PC-3 (cell line): ENCODE results near the gene MAPK8IP1. TPM values are rescaled to one million over a fixed set of nuclear protein-coding genes. Genes with fewer than 3 reads are reported as not detected.
A peak's percentile ranks its signal among the peaks of the same experiment; 100 is the strongest.

Experiments
- ATAC-seq: fragments of 200-7000 bp; cut with Tn5 transposase; 2 replicates; pipeline ENCODE4 v1.9.1; 2020; ENCODE audit warnings: mild to moderate bottlenecking, moderate library complexity
- BruUV-seq: library from RNA; stranded (reverse); fragments of 400-500 nt; replicated peaks from 2 replicates; lab custom pipeline; 2021; lab: Mats Ljungman, UMichigan
- CTCF ChIA-PET: fragments of 300-600 bp; sonication (Branson Sonifier 250); formaldehyde crosslinking; loops from one replicate; lab custom pipeline; 2022; ENCODE audit warnings: antibody characterized with exemption; lab: Charles Lee
- POLR2A ChIA-PET: fragments of 300-600 bp; sonication (Branson Sonifier 250); formaldehyde crosslinking; loops from one replicate; lab custom pipeline; 2022; ENCODE audit warnings: antibody characterized with exemption; ENCODE audit not compliant: unreplicated experiment; lab: Charles Lee
- DNase-seq: peaks from one replicate; pipeline ENCODE4 v3.0.0-alpha.2; 2015
- H2AFZ ChIP-seq: fragments of 300-600 bp; sonication (generic); 2 replicates; pipeline ENCODE4 v1.6.0; 2016; ENCODE audit warnings: antibody characterized with exemption, low read length
- H3F3A ChIP-seq: fragments of 300-600 bp; sonication (generic); one replicate; pipeline ENCODE4 v1.6.0; 2017; ENCODE audit warnings: antibody characterized with exemption, low read length, control low read depth, mild to moderate bottlenecking; ENCODE audit not compliant: unreplicated experiment
- H3K27ac ChIP-seq: fragments of 300-600 bp; sonication (generic); 2 replicates; pipeline ENCODE4 v1.5.1; 2016; ENCODE audit warnings: mild to moderate bottlenecking, low read length
- H3K27me3 ChIP-seq: fragments of 300-600 bp; sonication (generic); 2 replicates; pipeline ENCODE4 v1.6.1; 2016; ENCODE audit warnings: low read length, mixed read lengths
- H3K36me3 ChIP-seq: fragments of 300-600 bp; sonication (generic); 2 replicates; pipeline ENCODE4 v1.6.1; 2016; ENCODE audit warnings: low read depth, mixed run types, low read length, mixed read lengths
- H3K4me1 ChIP-seq: fragments of 300-600 bp; sonication (generic); 2 replicates; pipeline ENCODE4 v1.5.1; 2016; ENCODE audit warnings: low read length; ENCODE audit not compliant: insufficient read depth
- H3K4me2 ChIP-seq: fragments of 300-600 bp; sonication (generic); 2 replicates; pipeline ENCODE4 v1.6.0; 2016; ENCODE audit warnings: low read length
- H3K4me3 ChIP-seq: fragments of 300-600 bp; sonication (generic); 2 replicates; pipeline ENCODE4 v1.5.1; 2016; ENCODE audit warnings: mild to moderate bottlenecking, low read length, mixed read lengths
- H3K79me2 ChIP-seq: fragments of 300-600 bp; sonication (generic); 2 replicates; pipeline ENCODE4 v1.6.1; 2017; ENCODE audit warnings: low read length, mixed read lengths
- H3K9ac ChIP-seq: fragments of 300-600 bp; sonication (generic); 2 replicates; pipeline ENCODE4 v1.6.0; 2016; ENCODE audit warnings: mild to moderate bottlenecking, low read length
- H3K9me2 ChIP-seq: fragments of 300-600 bp; sonication (generic); replicated peaks from 2 replicates; pipeline ENCODE4 v1.6.1; 2016; ENCODE audit warnings: mixed run types, low read length, mixed read lengths
- H3K9me3 ChIP-seq: fragments of 300-600 bp; sonication (generic); 2 replicates; pipeline ENCODE4 v1.6.1; 2016; ENCODE audit warnings: low read length, mixed read lengths
- H4K20me1 ChIP-seq: fragments of 300-600 bp; sonication (generic); 2 replicates; pipeline ENCODE4 v1.6.1; 2016; ENCODE audit warnings: low read length, mixed read lengths
- EZH2 ChIP-seq: fragments of 300-600 bp; sonication (generic); IDR thresholded peaks from one replicate; pipeline ENCODE4 v1.6.1; 2017; ENCODE audit warnings: antibody characterized with exemption, mild to moderate bottlenecking, low read length; ENCODE audit not compliant: unreplicated experiment
- EZH2phosphoT487 ChIP-seq: fragments of 300-600 bp; sonication (generic); IDR thresholded peaks from 2 replicates; pipeline ENCODE4 v1.6.1; 2018; ENCODE audit warnings: mild to moderate bottlenecking, antibody characterized with exemption, low read length, borderline replicate concordance
- intact Hi-C: fragments of 100-400 bp; cut with micrococcal nuclease; formaldehyde crosslinking; loops from 2 replicates; pipeline ENCODE4 v1.9.0; 2023
- total RNA-seq: library from RNA; depleted of rRNA; stranded (reverse); fragments of >200 nt; gene quantifications from 2 replicates; pipeline ENCODE4 v1.2.3, GENCODE V29; 2014
- TF ChIP-seq, protein P1 (sequence below): fragments of 300-600 bp; sonication (generic); conservative IDR thresholded peaks from 2 replicates; pipeline ENCODE4 v1.5.1; 2017; ENCODE audit warnings: antibody characterized with exemption, low read depth, mild to moderate bottlenecking, low read length

The MAPK8IP1 gene
- total RNA-seq, 1 experiment from 2014 or later, result 7.1 TPM

DNA sequence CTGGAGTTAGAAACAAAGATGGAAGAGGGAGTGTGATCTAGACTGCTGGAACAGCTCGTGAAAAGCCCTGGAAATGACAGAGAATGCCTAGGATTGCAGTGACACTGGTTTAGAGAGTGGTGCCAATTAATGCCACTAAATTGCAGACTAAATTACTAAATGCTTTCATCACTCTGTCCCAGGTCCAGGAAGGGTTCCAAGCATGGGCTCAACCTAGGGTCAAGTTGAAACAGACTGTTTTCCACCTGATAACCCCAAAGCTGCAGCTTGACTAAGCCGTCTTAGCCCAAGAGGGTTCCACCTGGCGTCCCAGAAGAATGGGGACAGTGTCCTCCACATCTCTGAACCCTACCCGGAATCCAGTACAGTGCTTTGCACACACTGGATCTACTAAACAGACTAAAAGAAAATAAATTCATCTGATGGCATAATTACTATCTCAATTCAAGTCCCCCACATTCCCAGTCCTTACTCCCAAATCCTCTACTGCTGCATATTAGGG lies 39.2 kb upstream of the MAPK8IP1 start:
- Histone ChIP-seq H3K9ac (no peak overlapping the region), H3K9me2 (no peaks in the 10 kb centered on the region), H3K27me3 (no peaks in the 10 kb centered on the region), H3K4me1 (peaks cover 23% of the 10 kb centered on the region), H3K79me2 (peaks cover 38% of the 10 kb centered on the region), H3K4me3 (no peak overlapping the region), H3K9me3 (no peaks in the 10 kb centered on the region), H3F3A (no peaks in the 10 kb centered on the region), H2AFZ (no peak overlapping the region), H3K36me3 (no peaks in the 10 kb centered on the region), H3K4me2 (no peak overlapping the region), H4K20me1 (peaks cover 8% of the 10 kb centered on the region), H3K27ac (no peak overlapping the region)
- DNase-seq, result no peak
- ChIA-PET CTCF (no interaction called here), POLR2A (no interaction called here)
- intact Hi-C loops, result no loop called here
- no peak for ATAC-seq
- no TSS peak for BruUV-seq
- no peak for TF ChIP-seq EZH2
- TF ChIP-seq, protein P1, sequence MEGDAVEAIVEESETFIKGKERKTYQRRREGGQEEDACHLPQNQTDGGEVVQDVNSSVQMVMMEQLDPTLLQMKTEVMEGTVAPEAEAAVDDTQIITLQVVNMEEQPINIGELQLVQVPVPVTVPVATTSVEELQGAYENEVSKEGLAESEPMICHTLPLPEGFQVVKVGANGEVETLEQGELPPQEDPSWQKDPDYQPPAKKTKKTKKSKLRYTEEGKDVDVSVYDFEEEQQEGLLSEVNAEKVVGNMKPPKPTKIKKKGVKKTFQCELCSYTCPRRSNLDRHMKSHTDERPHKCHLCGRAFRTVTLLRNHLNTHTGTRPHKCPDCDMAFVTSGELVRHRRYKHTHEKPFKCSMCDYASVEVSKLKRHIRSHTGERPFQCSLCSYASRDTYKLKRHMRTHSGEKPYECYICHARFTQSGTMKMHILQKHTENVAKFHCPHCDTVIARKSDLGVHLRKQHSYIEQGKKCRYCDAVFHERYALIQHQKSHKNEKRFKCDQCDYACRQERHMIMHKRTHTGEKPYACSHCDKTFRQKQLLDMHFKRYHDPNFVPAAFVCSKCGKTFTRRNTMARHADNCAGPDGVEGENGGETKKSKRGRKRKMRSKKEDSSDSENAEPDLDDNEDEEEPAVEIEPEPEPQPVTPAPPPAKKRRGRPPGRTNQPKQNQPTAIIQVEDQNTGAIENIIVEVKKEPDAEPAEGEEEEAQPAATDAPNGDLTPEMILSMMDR, result no peak
- TF ChIP-seq EZH2phosphoT487, result no peak

DNA sequence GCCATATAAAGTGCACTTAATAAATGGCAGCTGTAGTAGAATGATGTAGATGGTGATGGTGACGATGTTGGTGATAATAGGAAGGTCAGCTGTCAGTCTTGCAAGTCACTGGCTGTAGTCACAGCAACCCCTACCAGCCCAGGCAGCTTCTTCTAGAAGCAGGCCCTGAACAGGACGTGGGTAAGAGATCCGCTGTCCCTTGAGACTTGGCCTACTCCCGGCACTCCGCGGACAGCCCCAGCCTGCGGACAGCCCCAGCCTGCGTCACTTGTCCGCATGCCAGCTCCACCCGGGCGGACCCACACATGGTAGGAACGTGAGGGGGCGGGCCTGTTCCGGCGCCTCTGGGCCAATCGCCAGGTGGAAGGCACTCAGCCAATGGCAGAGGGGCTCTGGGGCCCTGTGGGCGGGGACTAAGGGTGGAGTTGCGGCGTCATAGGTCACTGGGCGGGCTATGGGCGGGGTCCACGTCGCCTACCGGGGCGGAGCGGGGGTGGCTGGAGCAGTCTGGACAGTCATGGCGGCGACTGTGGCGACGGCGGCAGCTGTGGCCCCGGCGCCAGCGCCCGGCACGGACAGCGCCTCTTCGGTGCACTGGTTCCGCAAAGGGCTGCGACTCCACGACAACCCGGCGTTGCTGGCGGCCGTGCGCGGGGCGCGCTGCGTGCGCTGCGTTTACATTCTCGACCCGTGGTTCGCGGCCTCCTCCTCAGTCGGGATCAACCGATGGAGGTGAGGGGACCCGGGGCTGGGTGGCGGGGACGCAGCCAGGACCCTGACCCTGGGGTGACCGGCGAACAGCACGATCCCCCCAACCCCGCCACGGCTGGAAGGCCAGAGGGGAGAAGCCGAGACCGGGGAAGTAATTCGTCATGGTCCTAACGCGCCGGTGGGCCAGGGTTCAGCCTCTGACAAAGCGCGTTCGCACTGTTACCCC lies 38.2 kb upstream of the MAPK8IP1 start, which contains the start of gene CRY2:
Gene CRY2 (plus strand): TSS at position 502 of the 937 bp plus-strand sequence. CDS start 16 bp downstream, at position 518.
- H3K9ac ChIP-seq, result peak within 1 kb of the TSS; percentile 91
- TSS peak; percentile 95 for BruUV-seq
- no peak for TF ChIP-seq EZH2
- TF ChIP-seq, protein P1, result no peak
- TF ChIP-seq EZH2phosphoT487, result no peak
- H3K79me2 ChIP-seq, result peaks cover 42% of the 10 kb centered on the region
- intact Hi-C loops, result loop anchor here (1.0 kb wide), 2 partner anchors 33 to 71 kb away; no protein-coding TSS in a partner anchor
- no peaks in the 10 kb centered on the region for H3F3A ChIP-seq
- CTCF ChIA-PET, result no interaction called here
- H4K20me1 ChIP-seq, result peaks cover 8% of the 10 kb centered on the region
- peak within 1 kb of the TSS; percentile 94 for H3K4me3 ChIP-seq
- H2AFZ ChIP-seq, result peak within 1 kb of the TSS; percentile 80
- DNase-seq (peak; percentile 98), ATAC-seq (peak; percentile 86)
- POLR2A ChIA-PET, result interaction anchor here (0.5 to 0.9 kb wide), 4 partner anchors 68 to 1634 kb away, joined by 3 to 5 read pairs (median 4); no protein-coding TSS in a partner anchor
- H3K9me2 ChIP-seq, result no peaks in the 10 kb centered on the region
- H3K9me3 ChIP-seq, result no peaks in the 10 kb centered on the region
- no peaks in the 10 kb centered on the region for H3K36me3 ChIP-seq
- H3K4me2 ChIP-seq, result peak within 1 kb of the TSS; percentile 93
- peak within 1 kb of the TSS; percentile 43 for H3K27ac ChIP-seq
- H3K27me3 ChIP-seq, result no peaks in the 10 kb centered on the region
- peaks cover 23% of the 10 kb centered on the region for H3K4me1 ChIP-seq
